Daoy (cell line): ENCODE results near the gene DPP7. TPM values are rescaled to one million over a fixed set of nuclear protein-coding genes. Genes with fewer than 3 reads are reported as not detected.
"Not testable (repeated sequence)": the region's sequence is repeated elsewhere in the genome, so short reads cannot be mapped to it uniquely, and the experiment has no call there.

Experiments
- DNase-seq: peaks from one replicate; pipeline ENCODE4 v3.0.0-alpha.2; 2015; ENCODE audit warnings: low read depth
- total RNA-seq: library from RNA; depleted of rRNA; stranded (reverse); fragments of >200 nt; shearing (Covaris generic); gene quantifications from 2 replicates; pipeline ENCODE4 v1.2.3, GENCODE V29; 2014; rRNA removed

The DPP7 gene
- total RNA-seq, 1 experiment from 2014 or later = 23.0 TPM

DNA sequence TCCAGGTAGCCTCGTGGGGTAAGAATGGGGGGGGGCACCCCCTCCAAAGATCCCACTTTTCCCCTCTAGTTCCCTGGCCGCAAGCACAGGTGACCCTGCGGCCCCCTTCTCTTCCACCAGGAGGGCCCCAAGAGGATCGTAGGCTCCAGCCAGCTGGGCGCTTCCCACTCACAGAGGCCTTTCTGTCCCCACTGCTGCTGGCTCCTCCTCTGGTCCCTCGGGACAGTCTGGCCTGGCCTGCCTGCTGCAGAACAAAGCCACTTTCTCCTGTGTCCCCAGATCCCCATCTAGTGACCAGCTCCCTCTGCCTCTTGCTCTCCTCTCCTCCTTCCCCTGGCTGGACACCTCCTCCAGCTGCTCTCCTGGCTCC, 43.6 kb downstream of the DPP7 start:
- no peak for DNase-seq

DNA sequence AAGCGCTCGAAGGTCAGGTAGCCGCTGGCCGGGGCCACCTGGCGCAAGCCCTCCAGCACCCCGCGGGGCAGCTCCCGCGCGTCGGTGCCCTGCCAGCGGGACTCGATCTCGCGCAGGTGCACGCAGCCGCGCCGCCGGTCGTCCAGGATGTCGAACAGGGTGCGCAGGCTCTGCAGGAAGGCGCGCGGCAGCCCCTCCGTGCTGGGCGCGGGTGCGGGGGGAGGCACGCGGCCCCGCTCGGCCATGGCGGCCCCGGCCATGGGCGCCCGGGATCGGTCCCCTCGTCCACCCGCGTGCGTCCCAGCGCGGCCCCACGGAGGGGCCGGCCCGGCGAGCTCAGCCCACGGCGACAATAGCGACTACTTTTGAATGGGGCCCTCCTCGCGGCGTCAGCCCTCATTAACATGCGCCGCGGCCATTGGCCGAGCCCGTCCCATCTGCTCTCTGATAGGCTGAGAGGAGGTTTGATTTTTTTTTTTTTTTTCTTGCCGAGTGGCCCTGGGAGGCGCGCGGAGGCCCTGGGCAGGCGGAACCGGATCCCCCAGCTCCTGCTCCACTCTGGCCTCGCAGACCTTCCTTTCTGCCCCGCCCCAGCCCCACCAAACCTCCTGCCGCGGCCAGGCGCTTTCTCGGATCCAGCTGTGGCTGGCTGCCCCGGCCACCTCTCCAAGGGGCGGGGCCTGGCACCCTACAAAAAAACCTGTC, 44.2 kb downstream of the DPP7 start, which contains the start of gene SAPCD2:
Gene SAPCD2, minus strand, starts transcription at position 357 of the 705 bp plus-strand sequence. Its CDS starts 97 bp downstream, at position 260.
- DNase-seq = peak; percentile 97

DNA sequence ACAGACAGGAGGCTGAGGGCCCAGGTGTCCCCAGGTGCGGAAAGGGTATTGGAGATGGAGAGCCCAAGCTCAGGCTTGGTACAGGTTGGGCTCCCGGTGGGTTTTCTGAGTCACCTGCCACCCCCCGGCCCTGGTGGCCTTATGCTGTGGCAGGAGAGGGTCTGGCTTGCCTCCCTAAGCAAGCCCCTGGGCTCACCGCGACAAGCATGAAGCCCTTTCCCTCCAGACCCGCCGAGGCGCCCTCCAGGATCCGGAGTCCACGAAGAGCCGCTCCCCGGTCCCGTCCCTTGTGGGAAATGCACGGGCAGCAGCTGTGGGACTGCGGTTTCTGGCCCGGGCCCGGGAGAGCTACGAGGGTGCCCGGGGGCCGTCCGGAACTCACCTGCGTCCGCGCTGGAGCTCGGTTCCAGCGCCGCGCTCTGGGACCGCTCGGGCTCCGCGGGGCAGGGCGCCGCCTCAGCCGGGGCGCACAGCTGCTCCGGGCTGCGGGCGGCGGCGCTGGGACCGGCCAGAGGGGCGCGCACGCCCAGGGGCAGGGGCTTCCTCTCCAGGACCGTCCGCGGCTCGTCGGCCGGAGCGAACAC, 44.9 kb downstream of the DPP7 start:
- DNase-seq = no peak

DNA sequence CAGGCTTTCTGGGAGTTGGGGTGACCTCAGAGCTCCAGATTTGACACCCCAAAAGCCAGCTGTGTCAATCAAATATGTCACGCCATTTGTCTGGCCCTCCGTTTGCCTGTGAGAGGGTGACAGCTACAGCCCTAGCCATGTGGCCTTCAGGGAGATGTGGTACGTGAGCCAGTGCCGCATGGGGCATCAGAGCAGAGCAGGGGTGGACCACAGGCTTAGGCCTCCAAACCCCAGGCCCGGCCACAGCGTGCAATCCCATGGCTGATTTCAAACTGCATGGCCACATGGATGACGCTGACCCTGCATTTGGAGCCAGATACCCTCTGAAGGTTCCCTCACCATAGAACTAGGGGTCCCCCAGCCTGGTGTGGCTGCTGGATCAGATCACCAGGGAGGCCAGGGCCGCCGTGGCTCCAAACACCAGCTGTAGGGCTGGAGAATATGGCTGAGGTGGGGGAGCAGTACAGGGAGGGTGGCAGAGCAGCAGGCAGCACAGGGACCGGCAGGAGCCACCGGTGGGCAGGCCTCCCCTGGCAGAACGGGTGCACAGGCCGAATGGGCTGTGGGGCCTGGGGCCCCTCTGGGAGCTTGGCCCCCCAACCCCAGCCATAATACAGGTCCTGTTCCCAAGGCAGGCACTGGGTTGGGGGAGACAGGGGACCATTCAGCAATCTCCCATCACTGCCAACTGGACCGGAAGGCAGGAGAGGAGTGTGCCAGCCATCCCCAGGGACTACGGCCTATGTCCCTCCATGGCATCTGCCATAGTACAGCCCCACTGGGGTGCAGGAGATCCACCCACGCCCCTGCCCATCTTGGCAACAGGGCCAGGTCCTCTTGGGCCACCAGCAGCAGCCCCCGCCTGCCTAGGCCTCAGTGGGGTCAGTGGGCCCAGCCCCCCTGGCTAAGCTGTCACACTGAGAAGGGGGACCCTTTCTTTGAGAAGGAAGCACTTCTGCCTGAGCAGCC, 45.7 kb downstream of the DPP7 start:
- no peak for DNase-seq

DNA sequence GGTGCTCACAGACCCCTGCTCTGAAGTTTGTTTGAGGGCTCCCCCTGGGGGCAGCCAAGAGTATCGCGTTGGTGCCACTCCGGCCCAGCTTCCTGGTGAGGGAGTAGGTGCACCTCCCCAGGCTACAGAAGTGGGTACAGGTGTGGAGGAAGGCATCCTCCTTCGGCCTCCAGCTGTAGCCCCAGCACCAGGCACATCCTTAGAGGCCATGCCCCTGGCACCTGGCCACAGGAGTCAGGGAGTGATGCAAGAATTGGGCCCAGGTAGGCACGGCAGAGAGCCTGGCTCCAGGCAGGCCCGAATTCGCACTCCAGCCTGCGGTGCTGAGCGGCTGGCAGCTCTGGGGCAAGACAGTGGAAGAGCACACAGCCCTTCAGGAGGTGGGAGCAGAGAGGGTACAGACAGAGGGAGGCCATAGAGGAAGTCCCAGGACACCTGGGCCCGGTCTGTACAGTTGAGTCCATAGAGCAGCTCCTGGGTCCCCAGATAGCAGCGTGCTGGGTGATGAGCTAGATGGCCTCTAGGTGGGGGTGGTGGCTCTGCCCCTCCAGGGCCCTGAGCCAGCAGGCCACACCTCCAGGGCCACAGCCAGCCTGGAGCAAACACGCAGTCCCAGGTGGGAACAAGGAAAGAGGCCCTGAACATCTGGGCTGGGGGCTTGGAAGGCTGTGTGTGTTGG, 46.5 kb downstream of the DPP7 start:
- DNase-seq = peak; percentile 82

DNA sequence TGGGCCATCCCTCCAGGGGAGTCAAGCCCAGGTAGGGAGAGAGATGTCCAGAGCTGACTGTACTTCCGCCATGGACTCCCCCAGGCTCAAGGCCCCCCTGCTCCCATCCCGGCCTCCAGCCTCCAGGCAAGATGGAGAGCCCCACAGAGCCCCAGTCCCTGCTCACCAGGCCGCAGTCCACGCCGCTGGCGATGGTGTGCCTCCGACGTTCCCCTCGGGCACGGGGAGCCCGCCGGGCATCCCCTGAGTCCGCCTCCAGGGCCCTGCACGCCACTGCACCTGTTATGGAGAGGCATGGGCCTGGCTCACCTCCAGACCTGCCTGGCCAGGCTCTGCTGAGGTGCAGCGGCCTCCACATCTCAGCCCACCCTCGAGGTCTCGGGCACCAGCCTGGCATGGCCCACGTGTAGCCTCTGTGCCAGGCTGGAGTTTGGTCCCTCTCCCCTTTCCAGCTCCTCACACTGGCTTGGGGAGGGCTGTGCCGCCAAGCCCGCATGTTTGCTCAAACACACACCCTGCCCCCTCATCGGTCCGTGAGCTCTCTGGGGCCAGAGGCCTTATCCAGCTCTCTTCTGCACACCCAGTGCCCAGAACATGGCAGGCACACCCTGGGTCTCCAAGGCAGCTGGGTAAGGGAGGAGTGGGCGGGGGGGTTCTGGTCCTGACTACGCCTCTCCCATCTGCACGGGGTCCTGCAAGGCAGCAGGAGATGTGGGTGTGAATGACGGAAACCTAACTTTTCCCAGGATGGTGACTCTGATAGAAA, 48.3 kb downstream of the DPP7 start:
- no peak for DNase-seq

DNA sequence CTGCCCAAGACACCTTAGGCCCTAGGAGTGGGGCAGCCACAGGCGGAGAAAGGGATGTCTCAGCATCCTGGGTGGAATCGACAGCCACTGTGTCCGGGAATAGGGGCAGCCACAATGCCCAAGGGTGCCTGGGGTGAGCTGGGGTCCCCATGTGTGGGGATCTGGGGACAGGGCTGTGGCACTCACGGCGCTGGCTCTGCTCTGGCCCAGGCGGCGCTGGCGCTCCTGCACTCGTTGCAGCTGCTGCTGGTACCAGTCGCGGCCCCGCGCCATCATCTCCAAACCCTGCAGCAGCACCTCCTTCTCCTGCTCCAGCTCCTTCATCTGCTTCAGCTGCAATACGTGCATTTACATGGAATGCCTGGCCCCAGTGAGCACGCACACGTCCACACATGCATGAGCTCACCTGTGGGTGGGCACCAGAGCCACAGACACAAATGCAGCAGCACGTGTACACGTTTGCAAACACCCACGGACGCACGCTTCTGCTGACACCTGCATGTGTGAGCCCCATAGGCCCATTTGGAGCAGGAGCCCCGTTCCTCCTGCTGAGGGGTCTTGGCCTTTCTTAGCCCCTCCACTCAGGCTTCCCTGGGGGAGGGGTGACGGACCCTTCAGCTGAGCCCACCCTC, 49.1 kb downstream of the DPP7 start:
- DNase-seq = no peak

DNA sequence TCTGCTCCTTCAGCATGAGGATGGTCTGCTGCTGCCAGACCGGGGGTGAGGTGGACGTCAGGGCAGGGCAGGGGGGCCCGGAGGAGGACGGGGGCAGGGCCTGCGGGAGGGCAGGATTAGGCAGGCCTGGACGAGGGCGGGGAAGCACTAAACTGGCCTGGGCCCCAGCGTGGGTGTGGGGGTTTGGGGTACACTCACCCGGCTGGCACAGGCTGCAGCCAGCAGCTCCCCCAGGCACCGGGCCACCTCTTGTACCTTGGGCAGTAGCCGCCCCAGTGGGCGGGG, 49.7 kb downstream of the DPP7 start:
- DNase-seq = no peak

DNA sequence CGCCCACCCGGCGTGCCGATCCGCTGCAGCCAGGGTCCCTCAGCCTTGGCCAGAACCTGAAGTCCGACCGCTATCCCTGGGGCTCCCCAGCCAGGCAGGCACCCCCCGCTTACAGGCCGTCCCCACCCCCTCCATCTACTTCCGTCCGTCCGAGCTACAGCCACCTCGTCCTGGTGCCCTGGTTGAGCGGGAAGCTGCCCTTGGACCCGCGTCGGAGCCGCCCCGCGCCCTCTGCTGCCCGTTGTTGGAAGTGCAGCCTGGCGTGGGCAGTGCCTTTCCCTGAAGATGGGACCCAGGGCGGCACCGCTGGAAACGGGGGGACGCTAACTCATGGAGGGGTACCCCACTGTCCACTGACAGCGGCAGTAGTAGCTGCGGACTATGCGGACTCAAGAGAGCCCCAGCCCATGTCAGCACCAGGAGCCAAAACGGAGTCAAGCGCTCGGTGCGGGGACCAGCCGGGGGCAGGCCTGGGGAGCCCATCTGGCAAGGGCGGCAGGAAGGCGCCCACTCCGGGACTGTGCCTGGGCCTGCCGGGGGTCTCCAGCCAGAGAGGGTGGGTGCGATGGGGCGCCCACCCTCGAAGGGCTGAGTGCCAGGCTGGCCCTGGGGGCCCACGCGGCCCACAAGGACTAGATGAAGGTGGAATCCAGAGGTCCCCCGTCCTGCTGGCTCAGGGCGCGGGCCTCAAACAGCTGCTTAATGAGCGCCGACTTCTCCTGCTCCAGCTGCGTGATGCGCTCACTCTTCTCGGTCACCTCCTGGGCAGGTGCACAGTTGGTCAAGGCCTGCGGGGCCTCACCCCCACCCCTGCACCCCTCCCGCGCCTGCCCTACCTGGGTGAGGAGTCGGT, 50.3 kb downstream of the DPP7 start:
- DNase-seq = peak; percentile 75

DNA sequence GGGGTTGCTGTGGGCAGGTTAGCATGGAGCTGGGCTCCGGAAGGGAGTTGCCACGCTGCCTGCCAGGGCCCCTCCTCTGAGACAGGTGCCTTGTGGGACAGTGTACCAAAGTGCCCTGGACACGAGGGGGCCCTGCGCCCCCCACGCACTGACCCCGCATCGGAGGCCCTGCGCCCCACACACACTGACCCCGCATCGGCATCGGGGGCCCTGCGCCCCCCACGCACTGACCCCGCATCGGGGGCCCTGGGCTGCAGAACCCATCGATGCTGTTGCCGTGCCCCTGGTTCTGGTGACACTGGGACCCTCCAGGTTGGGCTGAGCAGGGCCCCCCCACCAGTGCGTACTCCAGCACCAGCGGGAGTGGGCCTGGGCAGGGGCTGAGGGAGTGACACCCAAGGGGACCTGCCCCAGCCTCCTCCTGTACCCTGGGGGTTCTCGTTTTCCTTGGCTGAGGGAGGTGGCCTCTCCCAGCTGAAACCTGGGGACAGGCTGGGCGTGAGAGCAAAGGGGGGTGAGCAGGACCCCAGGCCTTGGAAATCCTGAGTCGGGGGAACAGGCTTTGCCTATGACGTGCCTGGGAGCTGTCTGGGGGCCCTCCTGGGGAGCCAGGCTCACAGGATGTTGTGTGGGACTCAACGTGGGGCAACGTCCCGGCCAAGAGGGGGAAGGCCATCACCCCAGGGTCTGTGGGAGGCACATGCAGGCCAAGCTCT, 51.1 kb downstream of the DPP7 start:
- no peak for DNase-seq

DNA sequence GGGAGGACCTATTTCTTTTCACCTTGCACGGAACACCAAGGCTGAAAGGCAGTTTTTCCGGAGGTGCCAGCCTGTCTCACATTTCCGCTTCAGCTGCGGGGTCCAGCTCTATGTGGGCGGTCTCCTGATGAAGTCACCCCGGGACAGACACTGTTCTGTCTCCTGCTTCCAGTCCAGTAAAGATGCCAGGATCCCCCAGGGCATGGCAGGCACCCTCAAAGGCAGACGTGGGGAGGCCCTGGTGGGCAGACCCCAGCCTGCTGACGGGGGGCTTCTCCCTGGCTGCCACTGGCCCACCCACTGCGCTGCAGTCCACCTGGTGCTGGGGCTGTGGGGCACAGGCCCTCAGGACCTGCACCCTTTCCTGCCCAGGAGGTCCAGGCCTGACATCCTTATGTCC, 51.7 kb downstream of the DPP7 start:
- not testable (repeated sequence) for DNase-seq

DNA sequence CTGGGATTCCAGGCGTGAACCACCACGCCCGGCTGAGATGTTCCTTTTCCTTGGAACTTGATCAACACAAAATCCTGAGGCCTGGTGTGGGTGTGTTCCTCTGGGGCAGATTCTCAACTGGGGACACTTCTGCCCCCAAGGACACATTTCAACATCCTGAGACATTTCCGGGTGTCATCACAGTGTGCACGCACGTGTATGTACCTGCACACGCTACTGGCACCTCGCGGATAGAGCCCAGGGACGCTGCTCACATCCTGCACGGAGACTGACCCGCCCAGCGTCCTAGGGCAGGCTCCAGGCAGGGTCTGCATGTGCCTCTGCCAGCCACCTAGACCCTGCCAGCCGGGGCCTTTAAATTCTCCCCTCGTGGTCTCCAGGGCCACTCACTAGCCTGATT, 52.1 kb downstream of the DPP7 start:
- DNase-seq = no peak

Other genes starting within 250 kb of the DPP7 start
- gene EDF1, start 248.4 kb downstream of the DPP7 start, total RNA-seq = 379 and 424 TPM in 2 replicates
- 25.4 and 34.6 TPM in 2 replicates for gene TRAF2, start 228.2 kb downstream of the DPP7 start, total RNA-seq
- 98.8 and 99.2 TPM in 2 replicates for gene FBXW5, start 170.0 kb downstream of the DPP7 start, total RNA-seq
- 1.2 TPM in 1 of 2 replicates, not detected in the other for gene C8G, start 169.5 kb downstream of the DPP7 start, total RNA-seq
- not detected in 2 replicates for gene LCN12, start 162.5 kb downstream of the DPP7 start, total RNA-seq
- not detected in 2 replicates for gene PTGDS, start 137.2 kb downstream of the DPP7 start, total RNA-seq
- not detected in 2 replicates for gene LCNL1, start 131.7 kb downstream of the DPP7 start, total RNA-seq
- gene PAXX, start 122.3 kb downstream of the DPP7 start, total RNA-seq = 60.5 and 66.9 TPM in 2 replicates
- 0.18 and 3.9 TPM in 2 replicates for gene CLIC3, start 118.2 kb downstream of the DPP7 start, total RNA-seq
- gene ABCA2, start 86.5 kb downstream of the DPP7 start, total RNA-seq = 1.2 and 2.2 TPM in 2 replicates
- gene FUT7, start 82.6 kb downstream of the DPP7 start, total RNA-seq = not detected in 2 replicates
- gene NPDC1, start 68.6 kb downstream of the DPP7 start, total RNA-seq = 15.9 and 17.4 TPM in 2 replicates
- gene ENTPD2, start 60.7 kb downstream of the DPP7 start, total RNA-seq = not detected in 2 replicates
- gene SAPCD2, start 44.2 kb downstream of the DPP7 start, total RNA-seq = 69.8 and 86.6 TPM in 2 replicates
- gene UAP1L1, start 37.2 kb downstream of the DPP7 start, total RNA-seq = 6.1 and 12.4 TPM in 2 replicates
- 57.5 and 61.9 TPM in 2 replicates for gene MAN1B1, start 27.7 kb downstream of the DPP7 start, total RNA-seq
- gene GRIN1, start 24.4 kb upstream of the DPP7 start, total RNA-seq = 0.06 TPM in 1 of 2 replicates, not detected in the other
- not detected in 2 replicates for gene LRRC26, start 55.3 kb upstream of the DPP7 start, total RNA-seq
- gene TMEM210, start 57.3 kb upstream of the DPP7 start, total RNA-seq = not detected in 2 replicates
- 11.3 and 23.5 TPM in 2 replicates for gene ANAPC2, start 73.8 kb upstream of the DPP7 start, total RNA-seq
- gene SSNA1, start 73.9 kb upstream of the DPP7 start, total RNA-seq = 169 and 188 TPM in 2 replicates
- 11.7 and 12.8 TPM in 2 replicates for gene TPRN, start 86.0 kb upstream of the DPP7 start, total RNA-seq
- 62.3 and 65.4 TPM in 2 replicates for gene TMEM203, start 90.9 kb upstream of the DPP7 start, total RNA-seq
- 14.3 and 15.3 TPM in 2 replicates for gene NDOR1, start 91.0 kb upstream of the DPP7 start, total RNA-seq
- not detected in 2 replicates for gene RNF208, start 107.5 kb upstream of the DPP7 start, total RNA-seq
- gene CYSRT1, start 110.4 kb upstream of the DPP7 start, total RNA-seq = 0.91 TPM in 1 of 2 replicates, not detected in the other
- gene RNF224, start 112.8 kb upstream of the DPP7 start, total RNA-seq = 0.21 TPM in 1 of 2 replicates, not detected in the other
- gene SLC34A3, start 116.2 kb upstream of the DPP7 start, total RNA-seq = not detected in 2 replicates
- gene TUBB4B, start 126.6 kb upstream of the DPP7 start, total RNA-seq = 294 and 321 TPM in 2 replicates
- not detected in 2 replicates for gene STPG3, start 136.6 kb upstream of the DPP7 start, total RNA-seq
- 62.2 and 74.7 TPM in 2 replicates for gene NELFB, start 140.6 kb upstream of the DPP7 start, total RNA-seq
- gene TOR4A, start 163.0 kb upstream of the DPP7 start, total RNA-seq = 13.4 and 18.7 TPM in 2 replicates
- gene NRARP, start 187.5 kb upstream of the DPP7 start, total RNA-seq = 3.5 and 10.0 TPM in 2 replicates